ENCODE data around the gene KY. TPM values are rescaled to one million over a fixed set of nuclear protein-coding genes. Genes with fewer than 3 reads are reported as not detected.

Gene KY
- total and polyA plus RNA-seq, 2 donors (not counting 1 experiment from before 2014, with no cell fraction given), result not detected

DNA sequence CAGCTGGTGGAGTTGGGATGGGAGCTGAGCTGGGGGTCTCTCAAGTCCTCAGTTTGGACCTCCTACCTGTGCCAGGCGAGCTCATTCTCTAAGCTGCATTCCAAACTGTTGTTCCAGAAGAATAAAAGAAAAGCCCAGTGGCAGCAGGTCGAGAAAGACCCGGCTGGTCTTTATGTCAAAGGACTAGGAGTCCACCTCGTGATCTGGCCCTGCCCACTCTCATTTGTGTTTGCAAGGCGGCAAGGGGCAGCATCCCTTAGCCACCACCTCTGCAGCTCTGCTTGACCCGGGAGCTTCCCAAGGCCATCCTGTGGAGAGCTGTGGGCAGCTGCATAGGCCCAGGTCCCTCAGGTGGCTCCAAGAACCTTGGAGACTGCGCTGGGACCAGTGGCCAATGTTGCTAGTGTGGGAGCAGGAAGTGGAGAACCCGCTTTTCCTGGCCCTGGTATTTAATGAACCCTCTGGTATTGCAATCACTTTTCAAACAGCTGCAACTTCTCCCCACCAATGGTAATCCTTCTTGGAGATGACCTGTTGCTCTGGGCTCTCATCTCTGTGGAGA lies 30.9 kb downstream of the KY start:
- CTCF ChIA-PET, result no interaction called here
- Histone ChIP-seq H3K36me3 (replicated peaks in 1 of 2; ENCODE audit: control extremely low read depth in 1 of 2, control insufficient read depth in 1 of 2, extremely low read depth in 1 of 2, insufficient read depth in 2 of 2, low read length in 1 of 2) (no peaks in the 10 kb centered on the region), H4K20me1 (ENCODE audit: control insufficient read depth, insufficient read depth, low read length, poor library complexity, severe bottlenecking) (no peaks in the 10 kb centered on the region), H3K9me3 (ENCODE audit: control extremely low read depth in 1 of 3, control insufficient read depth in 2 of 3, insufficient read depth in 1 of 3, low read length in 2 of 3) (peaks cover 0 to 4% (median 0%) of the 10 kb centered on the region in 3 donors), H3K27me3 (replicated peaks in 1 of 4; ENCODE audit: control extremely low read depth in 1 of 4, control insufficient read depth in 3 of 4, insufficient read depth in 4 of 4, low read length in 3 of 4) (no peaks in the 10 kb centered on the region), H3K4me3 (ENCODE audit: control extremely low read depth in 1 of 5, extremely low read depth in 1 of 5, insufficient read depth in 1 of 5, low read depth in 2 of 5, low read length in 4 of 5) (no peak overlapping the region), H3K4me1 (ENCODE audit: control insufficient read depth in 2 of 2, insufficient read depth in 2 of 2, low read length in 2 of 2) (no peaks in the 10 kb centered on the region), H3K79me2 (ENCODE audit: control insufficient read depth, insufficient read depth, low read length) (no peaks in the 10 kb centered on the region), H3K27ac (ENCODE audit: low read length in 2 of 2) (no peak overlapping the region), H3K4me2 (replicated peaks; ENCODE audit: low read depth, low read length, poor library complexity, severe bottlenecking) (no peak overlapping the region), H2AFZ (ENCODE audit: insufficient read depth, low read depth, low read length, poor library complexity, severe bottlenecking) (no peak overlapping the region), H3K9ac (ENCODE audit: low read length) (no peak overlapping the region)
- POLR2A ChIA-PET, result no interaction called here
- no peak for ATAC-seq (ENCODE audit: low read depth)
- H3K27me3 Mint-ChIP-seq, result no peaks in the 10 kb centered on the region
- DNase-seq, result no peak
- WGBS (ENCODE audit: insufficient coverage), result 91% methylated on average over 7 of the region's 8 CpGs
- intact Hi-C loops (cut with micrococcal nuclease), result no loop called here
- no peak overlapping the region for H3K4me3 Mint-ChIP-seq
- H3K9me3 Mint-ChIP-seq (ENCODE audit: insufficient read depth), result no peaks in the 10 kb centered on the region
- H3K27ac Mint-ChIP-seq, result no peak overlapping the region
- TF ChIP-seq, protein P1, sequence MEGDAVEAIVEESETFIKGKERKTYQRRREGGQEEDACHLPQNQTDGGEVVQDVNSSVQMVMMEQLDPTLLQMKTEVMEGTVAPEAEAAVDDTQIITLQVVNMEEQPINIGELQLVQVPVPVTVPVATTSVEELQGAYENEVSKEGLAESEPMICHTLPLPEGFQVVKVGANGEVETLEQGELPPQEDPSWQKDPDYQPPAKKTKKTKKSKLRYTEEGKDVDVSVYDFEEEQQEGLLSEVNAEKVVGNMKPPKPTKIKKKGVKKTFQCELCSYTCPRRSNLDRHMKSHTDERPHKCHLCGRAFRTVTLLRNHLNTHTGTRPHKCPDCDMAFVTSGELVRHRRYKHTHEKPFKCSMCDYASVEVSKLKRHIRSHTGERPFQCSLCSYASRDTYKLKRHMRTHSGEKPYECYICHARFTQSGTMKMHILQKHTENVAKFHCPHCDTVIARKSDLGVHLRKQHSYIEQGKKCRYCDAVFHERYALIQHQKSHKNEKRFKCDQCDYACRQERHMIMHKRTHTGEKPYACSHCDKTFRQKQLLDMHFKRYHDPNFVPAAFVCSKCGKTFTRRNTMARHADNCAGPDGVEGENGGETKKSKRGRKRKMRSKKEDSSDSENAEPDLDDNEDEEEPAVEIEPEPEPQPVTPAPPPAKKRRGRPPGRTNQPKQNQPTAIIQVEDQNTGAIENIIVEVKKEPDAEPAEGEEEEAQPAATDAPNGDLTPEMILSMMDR (IDR thresholded peaks at IDR 0.05), result no peak
- no peak for TF ChIP-seq EZH2 (IDR thresholded peaks at IDR 0.05; ENCODE audit: borderline replicate concordance, insufficient read depth, low read depth, low read length, poor library complexity, severe bottlenecking)
- no peaks in the 10 kb centered on the region for H3K4me1 Mint-ChIP-seq

- H3K9me3 ChIP-seq (ENCODE audit: control extremely low read depth in 1 of 3, control insufficient read depth in 2 of 3, insufficient read depth in 1 of 3, low read length in 2 of 3), result peaks cover 0 to 4% (median 0%) of the 10 kb centered on the region in 3 donors
- H3K4me2 ChIP-seq (replicated peaks; ENCODE audit: low read depth, low read length, poor library complexity, severe bottlenecking), result no peak overlapping the region
- no peak for DNase-seq
- H2AFZ ChIP-seq (ENCODE audit: insufficient read depth, low read depth, low read length, poor library complexity, severe bottlenecking), result no peak overlapping the region
- H3K4me1 ChIP-seq (ENCODE audit: control insufficient read depth in 2 of 2, insufficient read depth in 2 of 2, low read length in 2 of 2), result no peaks in the 10 kb centered on the region
- no peak overlapping the region for H3K27ac ChIP-seq (ENCODE audit: low read length in 2 of 2)
- H3K27me3 Mint-ChIP-seq, result no peaks in the 10 kb centered on the region
- TF ChIP-seq EZH2 (IDR thresholded peaks at IDR 0.05; ENCODE audit: borderline replicate concordance, insufficient read depth, low read depth, low read length, poor library complexity, severe bottlenecking), result no peak
- TF ChIP-seq, protein P1 (IDR thresholded peaks at IDR 0.05), result no peak
- H4K20me1 ChIP-seq (ENCODE audit: control insufficient read depth, insufficient read depth, low read length, poor library complexity, severe bottlenecking), result no peaks in the 10 kb centered on the region
- H3K9ac ChIP-seq (ENCODE audit: low read length), result no peak overlapping the region
- no peaks in the 10 kb centered on the region for H3K9me3 Mint-ChIP-seq (ENCODE audit: insufficient read depth)
- POLR2A ChIA-PET, result no interaction called here
- WGBS (ENCODE audit: insufficient coverage), result 80% methylated on average over 2 of the region's 2 CpGs
- no peak overlapping the region for H3K4me3 Mint-ChIP-seq
- no peak overlapping the region for H3K4me3 ChIP-seq (ENCODE audit: control extremely low read depth in 1 of 5, extremely low read depth in 1 of 5, insufficient read depth in 1 of 5, low read depth in 2 of 5, low read length in 4 of 5)
- H3K36me3 ChIP-seq (replicated peaks in 1 of 2; ENCODE audit: control extremely low read depth in 1 of 2, control insufficient read depth in 1 of 2, extremely low read depth in 1 of 2, insufficient read depth in 2 of 2, low read length in 1 of 2), result no peaks in the 10 kb centered on the region
- no peak for ATAC-seq (ENCODE audit: low read depth)
- intact Hi-C loops (cut with micrococcal nuclease), result no loop called here
- no peaks in the 10 kb centered on the region for H3K79me2 ChIP-seq (ENCODE audit: control insufficient read depth, insufficient read depth, low read length)
- no peaks in the 10 kb centered on the region for H3K27me3 ChIP-seq (replicated peaks in 1 of 4; ENCODE audit: control extremely low read depth in 1 of 4, control insufficient read depth in 3 of 4, insufficient read depth in 4 of 4, low read length in 3 of 4)
- no peak overlapping the region for H3K27ac Mint-ChIP-seq
- CTCF ChIA-PET, result no interaction called here
- no peaks in the 10 kb centered on the region for H3K4me1 Mint-ChIP-seq
These were observed 31.6 kb downstream of the KY start for GRCh38 chr3:134619301-134619615.

Data from B cell (primary cell).